Astrocyte of the cerebellum (primary cell): ENCODE data around the gene PTPN3.

Source experiments
- DNase-seq: peaks from one replicate; pipeline ENCODE4 v3.0.0-alpha.2; 2011; ENCODE audit warnings: low read depth
- H3K4me3 ChIP-seq: 2 replicates; pipeline ENCODE4 v1.5.1; 2011; ENCODE audit warnings: mild to moderate bottlenecking, low read depth, low read length, moderate library complexity
- CTCF ChIP-seq: IDR thresholded peaks from 2 replicates; pipeline ENCODE4 v1.5.1; 2012; ENCODE audit warnings: low read length, low read depth, moderate library complexity, mild to moderate bottlenecking; ENCODE audit errors: missing control alignments
- in situ Hi-C: cut with HindIII; loops from 2 replicates; pipeline ENCODE4 v1.10.0; 2017; ENCODE audit warnings: low sequenced_read_pairs

The PTPN3 gene

GRCh38 chr9:109450346-109450745 lies 47.8 kb downstream of the PTPN3 start:
- TF ChIP-seq CTCF, result no peak
- in situ Hi-C loops, result no loop called here
- no peak for DNase-seq
- no peak overlapping the region for H3K4me3 ChIP-seq

- in situ Hi-C loops, result no loop called here
- no peak for TF ChIP-seq CTCF
- no peak overlapping the region for H3K4me3 ChIP-seq
- DNase-seq, result no peak
Measured at GRCh38 chr9:109449036-109449798, 48.9 kb downstream of the PTPN3 start.

- in situ Hi-C loops, result no loop called here
- H3K4me3 ChIP-seq, result no peak overlapping the region
- no peak for DNase-seq
- TF ChIP-seq CTCF, result no peak
Measured at GRCh38 chr9:109448223-109448622, 49.9 kb downstream of the PTPN3 start.

GRCh38 chr9:109447329-109448076 lies 50.6 kb downstream of the PTPN3 start:
- no peak overlapping the region for H3K4me3 ChIP-seq
- in situ Hi-C loops, result no loop called here
- TF ChIP-seq CTCF, result no peak
- DNase-seq, result no peak

- DNase-seq, result no peak
- TF ChIP-seq CTCF, result no peak
- in situ Hi-C loops, result no loop called here
- H3K4me3 ChIP-seq, result no peak overlapping the region
Measured at GRCh38 chr9:109444771-109445320, 53.3 kb downstream of the PTPN3 start.

GRCh38 chr9:109442716-109443115 lies 55.4 kb downstream of the PTPN3 start:
- H3K4me3 ChIP-seq, result no peak overlapping the region
- no peak for DNase-seq
- in situ Hi-C loops, result no loop called here
- TF ChIP-seq CTCF, result no peak
